OCI-LY1 (cell line): ENCODE results near the gene POTEM.
"Not testable (repeated sequence)": the region's sequence is repeated elsewhere in the genome, so short reads cannot be mapped to it uniquely, and the experiment has no call there.

Experiments used
- EZH2 ChIP-seq: fragments of 200-600 bp; sonication (generic), shearing (Covaris generic); IDR thresholded peaks from 2 replicates; pipeline ENCODE4 v1.8.0; 2017; ENCODE audit warnings: borderline replicate concordance, mixed run types, mild to moderate bottlenecking, antibody characterized with exemption, low read length, moderate library complexity, mixed read lengths
- TF ChIP-seq, protein P1 (sequence below): fragments of 200-600 bp; sonication (generic), shearing (Covaris generic); IDR thresholded peaks from 2 replicates; pipeline ENCODE4 v1.5.1; 2017; ENCODE audit warnings: mild to moderate bottlenecking, antibody characterized with exemption, low read length, moderate library complexity, mixed read lengths

DNA sequence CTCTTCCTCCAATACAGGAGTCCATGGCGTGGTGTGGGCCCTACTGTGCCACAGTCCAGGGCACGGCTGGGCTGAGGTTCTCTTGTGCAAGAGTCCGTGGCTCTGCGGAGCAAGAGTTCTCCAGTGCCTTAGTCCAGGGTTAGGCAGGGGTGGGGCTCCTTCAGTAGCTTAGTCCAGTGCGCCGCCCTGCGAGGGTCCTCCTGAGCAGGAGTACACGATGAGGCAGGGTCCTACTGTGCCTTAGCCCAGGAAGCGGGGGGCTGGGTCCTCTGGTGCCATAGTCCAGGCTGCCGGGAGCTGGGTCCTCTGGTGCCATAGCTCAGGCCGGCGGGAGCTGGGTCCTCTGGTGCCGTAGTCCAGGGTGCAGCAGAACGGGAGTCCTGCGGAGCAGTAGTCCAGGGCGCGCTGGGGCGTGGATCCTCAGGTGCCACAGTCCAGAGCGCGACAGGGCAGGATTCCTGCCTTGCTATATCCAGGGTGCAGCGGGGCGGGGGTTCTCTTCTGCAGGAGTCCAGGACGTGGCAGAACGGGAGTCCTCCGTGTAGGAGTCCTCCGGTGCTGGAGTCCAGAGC lies 69.7 kb downstream of the POTEM start:
- TF ChIP-seq, protein P1, sequence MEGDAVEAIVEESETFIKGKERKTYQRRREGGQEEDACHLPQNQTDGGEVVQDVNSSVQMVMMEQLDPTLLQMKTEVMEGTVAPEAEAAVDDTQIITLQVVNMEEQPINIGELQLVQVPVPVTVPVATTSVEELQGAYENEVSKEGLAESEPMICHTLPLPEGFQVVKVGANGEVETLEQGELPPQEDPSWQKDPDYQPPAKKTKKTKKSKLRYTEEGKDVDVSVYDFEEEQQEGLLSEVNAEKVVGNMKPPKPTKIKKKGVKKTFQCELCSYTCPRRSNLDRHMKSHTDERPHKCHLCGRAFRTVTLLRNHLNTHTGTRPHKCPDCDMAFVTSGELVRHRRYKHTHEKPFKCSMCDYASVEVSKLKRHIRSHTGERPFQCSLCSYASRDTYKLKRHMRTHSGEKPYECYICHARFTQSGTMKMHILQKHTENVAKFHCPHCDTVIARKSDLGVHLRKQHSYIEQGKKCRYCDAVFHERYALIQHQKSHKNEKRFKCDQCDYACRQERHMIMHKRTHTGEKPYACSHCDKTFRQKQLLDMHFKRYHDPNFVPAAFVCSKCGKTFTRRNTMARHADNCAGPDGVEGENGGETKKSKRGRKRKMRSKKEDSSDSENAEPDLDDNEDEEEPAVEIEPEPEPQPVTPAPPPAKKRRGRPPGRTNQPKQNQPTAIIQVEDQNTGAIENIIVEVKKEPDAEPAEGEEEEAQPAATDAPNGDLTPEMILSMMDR, result not testable (repeated sequence)
- not testable (repeated sequence) for TF ChIP-seq EZH2
